IPS-11a (cell line): Measurements from ENCODE around the gene E2F3.

Experiments
- H3K4me3 ChIP-seq: one replicate; pipeline ENCODE4 v1.5.1; 2013; ENCODE audit warnings: low read depth, low read length, control low read depth

Gene E2F3

DNA sequence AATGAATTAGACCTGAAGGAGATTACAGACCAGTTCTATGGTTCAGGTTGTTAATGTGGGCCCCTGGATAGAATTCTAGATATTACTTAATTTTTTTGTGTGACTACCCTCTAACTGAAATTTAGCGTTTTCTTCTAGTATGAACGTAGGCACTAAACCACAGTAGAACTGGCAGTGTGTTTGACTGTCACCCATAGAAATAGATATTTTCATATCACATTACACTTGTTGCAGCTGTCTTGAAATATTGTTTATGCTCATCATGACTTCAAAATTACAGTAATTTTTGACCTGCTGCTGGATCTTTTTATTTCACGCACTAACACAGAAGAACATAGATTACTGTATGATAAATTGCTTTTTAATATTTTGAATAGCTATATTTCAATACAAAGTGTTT is 31.6 kb downstream of the E2F3 start:
- no peak overlapping the region for H3K4me3 ChIP-seq

DNA sequence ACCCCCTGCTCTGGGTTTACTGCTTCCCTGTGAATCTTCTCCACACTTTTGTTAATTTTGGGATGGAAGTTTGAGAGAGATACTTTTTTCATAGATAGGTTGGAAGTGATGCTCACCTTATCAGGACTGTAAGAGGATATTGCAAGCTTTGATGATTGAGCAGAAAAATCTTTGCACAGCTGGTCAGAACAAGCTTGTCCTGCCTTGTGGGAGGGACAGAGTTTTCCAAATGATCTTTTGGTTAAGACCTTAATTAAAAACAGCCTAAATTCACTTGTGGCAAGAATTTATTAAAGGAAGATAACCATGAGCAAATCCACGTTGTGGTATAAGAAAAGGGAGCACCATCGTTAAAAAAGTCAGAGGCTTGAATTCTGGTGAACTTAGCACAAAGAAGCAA is 32.2 kb downstream of the E2F3 start:
- no peak overlapping the region for H3K4me3 ChIP-seq

DNA sequence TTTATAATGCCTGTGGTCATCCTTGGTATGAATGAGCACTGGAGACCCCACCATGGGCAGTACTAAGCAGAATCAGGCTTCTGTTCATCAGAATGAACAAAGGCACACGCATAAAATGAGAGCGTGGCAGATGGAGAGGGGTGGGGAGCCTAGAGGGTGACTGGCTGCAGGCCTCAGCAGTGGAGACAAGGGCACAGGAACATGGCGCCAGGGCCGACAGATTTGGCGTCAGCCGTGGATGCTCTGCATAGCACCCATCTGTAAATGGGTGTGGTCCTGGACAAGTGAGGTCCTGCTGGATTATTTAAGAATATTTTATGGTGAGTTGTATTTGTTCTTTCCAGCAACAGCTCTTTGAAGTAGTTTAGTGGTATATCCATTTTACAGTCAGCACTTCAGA is 33.1 kb downstream of the E2F3 start:
- no peak overlapping the region for H3K4me3 ChIP-seq

DNA sequence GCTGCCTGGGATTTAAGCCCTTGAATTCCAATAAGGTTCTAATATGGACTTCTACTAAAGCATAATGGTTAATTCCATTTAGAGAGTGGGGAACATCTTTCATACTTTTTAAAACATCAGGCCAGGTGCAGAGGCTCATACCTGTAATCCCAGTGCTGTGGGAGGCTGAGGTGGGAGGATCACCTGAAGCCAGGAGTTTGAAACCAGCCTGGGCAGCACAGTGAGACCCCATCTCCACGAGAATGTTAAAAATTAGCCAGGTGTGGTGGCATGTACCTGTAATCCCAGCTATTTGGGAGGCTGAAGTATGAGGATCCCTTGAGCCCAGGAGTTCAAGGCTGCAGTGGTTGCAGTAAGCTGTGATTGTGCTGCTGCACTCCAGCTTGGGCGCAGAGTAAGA is 35.0 kb downstream of the E2F3 start:
- H3K4me3 ChIP-seq: no peak overlapping the region

DNA sequence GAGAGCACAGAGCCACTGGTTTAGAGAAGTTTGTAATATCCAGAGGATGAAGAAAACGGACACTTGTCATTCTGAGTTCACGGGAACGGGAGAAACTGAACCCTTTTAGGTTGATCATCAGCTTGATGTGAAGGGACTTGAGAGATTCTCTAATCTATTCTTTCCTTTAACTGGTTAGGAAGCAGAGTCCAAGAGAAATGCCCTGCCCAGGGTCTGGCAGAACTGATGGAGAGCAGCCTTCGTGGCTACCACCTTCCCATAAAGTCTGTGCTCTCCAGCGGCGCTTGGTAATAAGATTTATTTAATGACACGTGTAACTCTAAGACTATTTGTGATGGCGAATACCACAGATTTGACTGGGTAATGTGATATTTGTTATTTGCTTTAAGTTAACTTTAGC is 36.0 kb downstream of the E2F3 start:
- H3K4me3 ChIP-seq: no peak overlapping the region

DNA sequence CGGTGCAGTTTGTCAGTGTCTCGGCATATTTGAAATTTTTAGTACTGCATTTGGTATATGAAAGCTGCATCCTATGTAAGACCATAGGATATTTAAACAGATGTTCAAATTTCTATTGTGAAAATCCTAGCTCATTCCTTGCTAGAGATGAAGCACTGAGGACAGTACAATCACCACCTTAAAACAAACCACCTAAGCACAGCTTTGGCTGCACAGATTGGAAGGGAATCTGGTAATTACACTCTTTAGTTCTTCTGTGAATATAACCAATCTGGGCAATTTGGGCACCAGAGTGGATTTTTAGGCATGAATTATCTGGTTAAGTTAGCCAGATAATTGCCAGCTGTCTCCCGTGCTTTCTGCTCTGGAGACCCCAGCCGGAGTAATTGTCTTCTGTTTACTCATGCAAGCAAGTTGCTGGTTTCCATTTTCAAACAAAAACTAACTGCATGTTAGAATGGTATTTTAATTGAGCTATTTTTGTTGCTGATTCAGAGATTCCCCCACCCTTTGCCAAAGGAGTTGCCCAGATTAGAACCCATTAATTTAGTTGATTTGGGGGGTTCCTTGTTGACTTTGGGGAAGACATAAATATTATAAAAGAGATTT is 36.9 kb downstream of the E2F3 start:
- H3K4me3 ChIP-seq: no peak overlapping the region

DNA sequence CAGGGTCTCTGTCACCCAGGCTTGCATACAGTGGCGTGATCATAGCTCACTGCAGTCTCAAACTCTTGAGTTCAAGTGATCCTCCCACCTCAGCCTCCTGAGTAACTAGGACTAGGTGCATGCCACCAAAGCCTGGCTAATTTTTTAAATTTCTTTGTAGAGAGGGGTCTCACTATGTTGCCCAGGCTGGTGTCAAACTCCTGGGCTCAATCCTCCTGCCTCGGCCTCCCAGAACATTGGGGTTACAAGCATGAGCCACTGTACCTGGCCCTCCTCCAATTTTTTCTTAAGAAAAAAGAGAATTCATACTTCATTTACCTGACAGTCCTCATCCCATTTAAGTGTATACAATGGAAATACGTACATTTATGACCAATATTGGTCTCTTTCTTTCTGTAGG is 37.9 kb downstream of the E2F3 start:
- no peak overlapping the region for H3K4me3 ChIP-seq

DNA sequence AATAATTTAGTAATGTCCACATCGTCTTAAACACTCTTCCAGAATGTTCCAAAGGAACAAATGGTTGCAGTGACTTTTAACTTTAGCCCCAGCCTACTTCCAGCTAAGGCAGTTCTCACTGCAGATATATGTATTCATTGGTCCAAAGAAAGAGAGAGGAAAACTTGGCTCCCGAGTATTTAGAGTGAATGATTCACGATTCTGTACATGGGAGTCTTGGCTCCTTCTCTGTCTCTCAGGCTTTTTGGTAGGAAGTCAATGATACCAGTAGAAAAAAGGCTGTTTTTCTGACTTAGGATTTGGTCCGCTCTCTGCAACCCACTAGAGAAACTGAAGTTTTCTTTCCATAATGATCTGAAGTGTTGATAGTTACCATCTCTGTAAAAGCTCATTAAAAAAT is 38.6 kb downstream of the E2F3 start:
- no peak overlapping the region for H3K4me3 ChIP-seq

DNA sequence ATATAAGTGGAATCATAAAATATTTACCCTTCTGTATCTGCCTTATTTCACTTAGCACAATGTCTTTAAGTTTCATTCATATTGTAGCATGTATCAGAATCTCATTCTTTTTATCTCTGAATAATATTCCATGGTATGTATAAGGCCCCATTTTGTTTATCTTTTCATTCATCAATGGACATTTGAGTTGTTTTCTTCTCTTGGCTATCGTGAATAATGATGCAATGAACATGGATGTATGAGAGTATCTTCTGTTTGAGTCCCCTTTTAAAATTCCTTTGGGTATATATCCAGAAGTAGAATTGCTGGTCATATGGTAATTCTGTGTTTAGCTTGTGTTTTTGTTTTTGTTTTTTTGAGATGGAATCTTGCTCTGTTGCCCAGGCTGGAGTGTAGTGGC is 39.6 kb downstream of the E2F3 start:
- H3K4me3 ChIP-seq: no peak overlapping the region

DNA sequence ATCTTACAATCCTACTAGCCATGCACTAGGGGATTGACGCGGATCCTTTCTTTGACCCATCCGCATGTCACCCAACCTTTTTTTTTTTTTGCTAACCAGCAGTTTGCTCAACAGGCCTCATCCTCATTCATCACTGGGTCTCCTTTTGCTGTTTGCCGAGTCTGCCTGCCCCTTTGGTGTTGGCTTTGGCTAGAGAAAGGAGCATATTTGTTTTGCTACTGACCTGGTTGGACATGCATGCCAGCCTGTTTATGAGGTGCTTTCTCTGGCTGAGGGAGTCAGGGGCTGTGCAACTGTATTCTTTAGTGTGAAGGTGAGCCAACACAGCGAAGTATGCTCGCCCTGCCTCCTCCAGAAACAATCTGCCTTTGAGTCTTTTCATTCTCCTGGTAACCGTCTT is 40.2 kb downstream of the E2F3 start:
- no peak overlapping the region for H3K4me3 ChIP-seq

DNA sequence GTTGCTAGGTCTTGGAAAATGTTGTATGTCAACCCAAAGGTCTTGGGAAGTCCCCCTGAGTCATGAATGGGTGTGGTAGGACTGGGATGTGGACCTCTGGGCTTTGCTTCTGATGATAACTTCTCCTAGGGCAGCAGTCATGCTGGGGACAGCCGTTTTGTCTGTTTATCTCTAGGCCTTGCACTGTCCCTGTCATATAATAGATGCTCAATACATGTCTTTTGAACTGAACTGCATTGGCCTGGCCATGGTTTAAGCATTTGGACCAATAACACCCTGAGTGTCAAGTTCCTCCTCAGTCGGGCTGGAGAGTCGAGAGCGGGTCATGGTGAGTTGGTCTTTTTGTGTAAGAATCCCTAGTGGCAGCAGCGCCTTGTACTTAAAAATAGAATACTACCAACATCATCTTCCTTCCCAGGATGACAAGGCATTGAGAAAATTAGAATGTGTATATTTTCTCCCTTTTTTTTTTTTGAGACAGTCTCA is 43.1 kb downstream of the E2F3 start:
- no peak overlapping the region for H3K4me3 ChIP-seq

DNA sequence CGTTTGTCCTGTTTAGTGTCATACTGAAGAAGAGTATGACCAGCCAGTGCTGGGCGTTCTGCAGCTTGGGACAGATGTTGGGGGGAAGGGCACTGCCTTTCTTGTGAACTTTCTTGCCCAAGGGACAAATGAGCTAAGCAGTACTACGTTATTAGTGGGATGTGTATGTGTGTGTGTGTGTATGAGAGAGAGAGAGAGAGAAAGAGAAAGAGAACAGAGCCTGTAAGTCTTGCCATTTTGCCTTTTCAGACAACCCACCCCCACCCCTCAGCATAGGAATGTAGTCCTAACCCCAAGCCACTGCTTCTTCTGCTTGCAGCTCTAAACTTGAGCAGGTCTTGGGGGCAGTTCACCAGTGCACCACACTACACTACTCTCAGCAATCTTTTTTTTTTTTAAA is 45.5 kb downstream of the E2F3 start:
- no peak overlapping the region for H3K4me3 ChIP-seq

DNA sequence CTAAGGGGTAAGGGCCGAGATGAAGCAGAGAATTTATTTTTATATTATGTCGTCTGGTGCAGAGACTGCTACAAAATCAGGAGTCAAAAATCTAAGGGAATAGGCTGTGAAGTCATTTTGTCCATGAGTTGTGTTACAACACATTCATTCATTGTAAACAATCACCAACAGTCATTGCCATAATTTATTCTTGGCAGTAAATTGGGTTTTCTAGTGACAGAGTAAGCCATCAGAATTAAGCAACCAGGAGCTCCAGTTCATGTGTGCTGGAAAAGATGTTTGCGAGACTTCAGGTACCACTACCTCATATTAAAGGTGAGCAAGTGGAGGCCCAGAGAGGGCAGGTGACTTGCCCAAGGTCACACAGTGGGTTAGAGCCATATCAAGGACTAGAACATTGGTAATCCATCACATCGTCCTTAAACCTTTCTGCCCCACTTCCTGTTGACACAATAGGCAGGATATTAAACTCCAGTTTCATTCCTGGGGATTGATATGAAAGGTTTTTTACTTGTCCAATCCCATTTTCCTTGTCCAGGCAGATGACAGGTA is 46.0 kb downstream of the E2F3 start:
- no peak overlapping the region for H3K4me3 ChIP-seq

DNA sequence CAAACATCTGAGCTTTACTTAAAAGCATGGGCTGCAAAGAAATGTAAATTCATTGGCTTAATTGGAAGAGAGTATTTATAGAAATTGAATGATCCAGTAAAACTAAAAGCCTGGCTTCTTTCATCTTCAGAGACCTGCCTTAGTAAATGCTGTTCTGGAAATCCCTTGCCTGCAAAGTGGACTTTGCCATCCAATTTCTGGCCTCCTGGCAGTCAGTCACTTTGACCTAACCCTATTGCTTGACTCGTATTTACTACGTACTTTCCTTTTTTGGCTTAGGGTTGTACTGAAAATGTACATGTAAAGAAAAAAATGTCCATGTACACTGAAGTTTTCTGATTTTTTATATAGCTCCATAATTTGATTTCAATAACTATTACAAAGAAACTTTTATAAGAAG is 47.1 kb downstream of the E2F3 start:
- H3K4me3 ChIP-seq: no peak overlapping the region

DNA sequence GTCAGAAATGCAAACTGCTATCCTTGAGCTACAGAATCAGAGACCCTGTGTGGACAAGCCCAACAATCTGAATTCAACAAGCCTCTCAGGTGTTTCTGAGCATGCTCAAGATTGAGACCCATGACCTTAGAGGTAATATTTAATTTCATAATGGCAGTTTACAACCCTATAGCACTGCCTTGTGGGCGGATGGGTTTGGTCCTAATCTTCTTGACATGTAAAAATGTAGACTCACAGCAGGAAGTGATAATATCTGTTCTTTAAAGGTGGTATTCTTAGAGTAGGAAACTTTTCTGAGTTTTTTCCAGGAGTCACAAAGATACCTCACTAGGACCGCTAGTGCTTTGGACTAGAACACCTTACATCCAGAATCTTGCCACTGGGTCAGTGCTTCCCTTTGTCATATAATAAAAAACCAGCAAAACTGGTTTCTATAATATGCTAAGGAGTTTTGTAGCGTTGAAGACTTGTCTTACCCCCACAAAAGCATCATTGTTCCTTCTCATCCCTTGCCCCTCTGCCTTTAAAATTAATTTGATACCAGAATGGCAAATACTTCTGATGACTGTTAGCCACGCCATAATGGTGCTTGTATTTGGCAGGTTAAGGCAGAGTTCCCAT is 52.6 kb downstream of the E2F3 start:
- H3K4me3 ChIP-seq: no peak overlapping the region

DNA sequence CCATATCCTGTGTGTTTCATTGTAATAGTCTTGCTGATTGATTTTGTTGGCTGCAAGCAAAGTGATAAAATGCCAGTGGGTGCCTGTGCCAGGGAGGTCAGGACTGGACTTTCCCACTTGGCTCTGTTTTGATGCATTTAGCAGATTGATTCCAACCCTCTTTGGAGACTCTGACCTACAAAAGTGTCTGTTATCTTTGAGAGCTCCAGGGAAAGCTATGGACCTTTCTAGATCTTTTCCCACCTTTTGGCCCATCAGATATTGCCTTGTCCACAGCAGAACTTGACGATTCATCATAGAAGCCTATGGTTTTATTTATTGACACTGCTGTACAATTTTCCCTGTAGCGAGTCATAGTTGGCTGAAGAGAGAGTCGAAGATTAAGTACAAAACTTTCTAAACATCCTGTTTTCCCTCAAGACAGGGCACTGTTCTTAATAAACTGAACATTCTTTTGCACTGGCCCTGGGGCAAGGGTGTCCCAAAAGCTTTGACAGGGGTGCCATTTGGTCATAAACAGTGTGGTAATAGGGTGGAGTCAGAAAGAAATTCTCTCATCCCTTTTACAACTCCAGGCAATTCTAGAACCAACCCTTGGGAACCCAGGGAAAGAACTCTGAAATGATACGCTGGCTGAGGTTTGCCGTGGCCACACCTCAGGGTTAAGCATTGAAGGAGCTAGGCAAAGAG is 53.7 kb downstream of the E2F3 start:
- no peak overlapping the region for H3K4me3 ChIP-seq

DNA sequence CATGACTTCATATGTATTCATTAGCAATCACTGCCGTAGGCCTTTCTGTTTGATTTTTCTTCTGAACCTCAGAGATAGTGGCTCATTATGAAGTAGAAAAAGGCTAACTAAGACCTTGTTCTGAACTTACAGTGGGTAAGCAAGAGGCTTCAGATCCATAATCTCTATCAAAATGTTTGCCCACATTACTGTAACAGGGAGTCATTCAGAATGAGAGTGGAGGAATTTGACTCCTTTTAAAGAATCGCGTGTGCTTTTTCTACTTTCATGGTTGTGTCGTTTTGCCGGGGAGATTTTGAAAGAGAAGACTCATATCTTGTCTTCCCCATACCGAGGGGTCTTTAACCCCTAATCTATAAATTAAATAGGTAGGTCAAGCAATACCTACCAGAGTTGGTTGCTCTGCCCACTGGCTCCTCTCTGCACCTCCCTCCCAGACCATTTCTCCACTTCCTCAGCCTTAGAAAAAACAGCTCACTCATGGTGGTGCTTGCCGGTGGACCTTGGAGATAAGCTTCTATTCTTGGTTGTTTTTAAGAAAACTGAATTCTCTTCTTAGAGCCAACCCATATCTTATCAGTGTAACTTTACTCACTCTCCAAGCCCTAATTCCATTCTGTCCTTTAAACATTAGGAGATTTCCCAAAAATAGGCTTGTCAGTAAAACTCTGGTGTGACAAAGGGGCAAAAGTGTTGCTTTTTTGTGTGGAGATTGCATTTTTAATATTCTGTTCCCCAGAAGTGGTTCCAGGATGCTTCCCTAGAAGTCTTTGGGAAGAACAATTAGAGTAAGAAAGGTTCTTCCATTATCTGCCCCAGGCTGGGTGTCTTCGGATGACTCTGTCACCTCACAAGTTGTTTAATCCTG is 56.6 kb downstream of the E2F3 start:
- no peak overlapping the region for H3K4me3 ChIP-seq

DNA sequence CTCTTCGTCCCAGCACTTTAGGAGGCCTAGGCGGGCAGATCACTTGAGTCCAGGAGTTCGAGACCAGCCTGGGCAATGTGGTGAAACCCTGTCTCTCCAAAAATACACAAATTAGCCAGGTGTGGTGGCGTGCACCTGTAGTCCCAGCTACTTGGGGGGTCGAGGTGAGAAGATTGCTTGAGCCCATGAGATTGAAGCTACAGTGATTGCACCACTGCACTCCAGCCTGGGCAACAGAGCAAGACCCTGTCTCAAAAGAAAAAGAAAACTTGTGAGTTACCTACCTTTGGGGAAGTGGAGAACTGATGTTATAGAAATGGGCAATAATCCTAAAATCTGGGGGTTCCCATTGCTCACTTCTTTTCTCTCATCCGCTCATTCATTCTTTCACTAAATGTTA is 58.0 kb downstream of the E2F3 start:
- H3K4me3 ChIP-seq: no peak overlapping the region

DNA sequence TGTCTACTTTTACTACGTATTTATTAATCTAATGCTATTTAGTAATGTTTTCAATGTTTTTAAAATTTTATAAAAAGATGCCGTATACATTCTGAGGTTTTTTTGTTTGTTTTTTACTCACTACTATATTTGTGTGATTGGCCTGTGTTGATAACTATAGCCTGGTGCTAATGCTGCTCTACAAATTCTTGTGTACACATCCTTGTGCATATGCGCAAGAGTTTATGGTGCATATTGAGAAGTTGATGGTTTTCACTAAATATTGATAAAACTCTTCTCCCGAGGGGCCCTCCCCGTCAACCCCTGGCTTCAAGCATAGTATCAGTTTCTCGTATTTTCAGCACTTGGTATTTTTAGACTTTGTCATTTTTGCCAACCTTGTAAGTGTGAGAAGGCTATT is 59.9 kb downstream of the E2F3 start:
- H3K4me3 ChIP-seq: no peak overlapping the region

DNA sequence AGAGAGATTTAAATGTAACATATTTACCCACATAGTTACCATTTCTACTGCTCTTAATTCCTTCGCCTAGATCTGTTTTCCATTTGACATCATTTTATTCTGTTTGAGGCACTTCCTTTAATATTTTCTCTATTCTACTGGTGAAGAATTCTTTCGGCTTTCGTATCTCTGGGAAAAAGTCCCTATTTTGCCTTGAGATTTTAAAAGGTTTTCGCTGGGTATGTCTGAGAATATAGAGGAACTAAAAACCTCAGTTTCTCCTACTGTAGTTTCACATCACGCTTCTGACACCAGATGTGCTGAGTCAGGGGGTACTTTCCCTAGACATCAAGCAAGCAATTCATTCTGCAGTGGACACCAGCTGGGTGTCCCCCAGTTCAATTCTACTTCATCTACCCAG is 61.7 kb downstream of the E2F3 start:
- no peak overlapping the region for H3K4me3 ChIP-seq

DNA sequence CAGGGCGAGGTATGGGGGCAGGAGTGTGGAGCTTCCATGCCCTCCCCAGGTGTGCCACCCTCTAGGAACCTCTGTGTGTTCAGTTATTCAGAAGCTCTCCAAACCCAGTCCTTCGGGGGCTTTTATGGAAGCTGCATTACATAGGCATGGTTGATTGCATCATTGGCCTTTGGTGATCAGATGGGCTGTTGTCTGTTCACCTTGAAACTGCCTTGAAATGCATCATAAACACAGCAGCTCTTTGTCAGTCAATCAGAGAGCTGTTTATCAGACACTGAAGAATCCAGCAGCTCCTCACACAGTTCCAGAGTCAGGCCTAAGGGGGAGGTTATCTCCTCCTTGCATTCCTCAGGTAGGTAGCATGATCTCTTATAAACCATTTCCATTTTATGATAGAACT is 62.4 kb downstream of the E2F3 start:
- H3K4me3 ChIP-seq: no peak overlapping the region
